SIG-M5 (cell line): Measurements from ENCODE around the gene NLGN4X.

ENCODE experiments used
- DNase-seq: peaks from one replicate; lab custom pipeline; 2025; lab: John Stamatoyannopoulos, UW

NLGN4X gene

GRCh38 chrX:5867778-5868177 lies 360.9 kb downstream of the NLGN4X start:
- no peak for DNase-seq

DNA sequence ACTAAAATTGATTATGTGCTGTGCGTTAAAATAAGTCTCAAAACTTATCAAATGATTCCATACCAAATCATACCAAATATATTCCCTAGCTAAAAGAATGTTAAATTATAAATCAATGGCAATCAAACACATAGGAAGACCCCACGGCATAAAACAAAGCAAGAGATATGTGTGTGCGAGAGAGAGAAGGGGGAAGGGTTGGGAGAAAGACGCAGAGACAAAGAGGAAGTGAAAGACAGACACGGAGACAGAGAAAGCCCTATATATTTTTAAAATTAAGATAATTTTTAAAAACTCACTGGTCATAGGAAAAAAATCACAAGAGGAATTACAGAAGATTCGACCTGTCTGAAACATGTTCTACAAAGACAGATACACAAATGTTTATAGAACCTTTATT lies 371.4 kb downstream of the NLGN4X start:
- DNase-seq = no peak

GRCh38 chrX:5852941-5853340 lies 375.7 kb downstream of the NLGN4X start:
- no peak for DNase-seq

DNA sequence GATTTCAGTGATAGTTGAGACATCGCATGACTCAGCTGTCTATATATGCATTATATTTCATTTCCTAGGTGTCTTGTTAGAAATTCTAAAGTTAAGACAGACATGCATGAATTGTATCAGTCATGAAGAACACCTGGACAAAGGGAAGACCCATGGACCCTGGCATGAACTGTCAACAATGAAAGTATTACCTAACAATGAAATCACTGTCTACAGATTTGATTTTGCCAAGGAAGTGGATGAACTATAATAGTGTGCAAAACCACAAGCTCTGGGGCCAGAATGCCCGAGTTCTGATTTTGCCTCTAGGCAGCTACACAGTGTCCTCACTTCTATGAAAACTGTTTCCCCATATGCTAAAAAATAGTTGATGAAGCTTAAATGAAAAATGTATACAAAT lies 386.1 kb downstream of the NLGN4X start:
- no peak for DNase-seq
